ENCODE measurements around the gene LAX1.
"Not testable (repeated sequence)": the region's sequence is repeated elsewhere in the genome, so short reads cannot be mapped to it uniquely, and the experiment has no call there.

LAX1 gene

GRCh38 chr1:203769505-203770343, 4.7 kb downstream of the LAX1 start:
- DNase-seq (ENCODE audit: low read depth) = no peak

- DNase-seq (ENCODE audit: low read depth) = no peak
These were observed 6.9 kb downstream of the LAX1 start for GRCh38 chr1:203771901-203772301.

- DNase-seq (ENCODE audit: low read depth) = no peak
These were observed 7.9 kb downstream of the LAX1 start for GRCh38 chr1:203772836-203773235.

- DNase-seq (ENCODE audit: low read depth) = no peak
These were observed 11.7 kb downstream of the LAX1 start for GRCh38 chr1:203776636-203777035.

- no peak for DNase-seq (ENCODE audit: low read depth)
These were observed 12.6 kb downstream of the LAX1 start for GRCh38 chr1:203777596-203777995.

- DNase-seq (ENCODE audit: low read depth) = no peak
These were observed 13.2 kb downstream of the LAX1 start for GRCh38 chr1:203778146-203778545.

- DNase-seq (ENCODE audit: low read depth) = no peak
These were observed 13.8 kb downstream of the LAX1 start for GRCh38 chr1:203778789-203779188.

- no peak for DNase-seq (ENCODE audit: low read depth)
These were observed 17.0 kb downstream of the LAX1 start for GRCh38 chr1:203781962-203782361.

GRCh38 chr1:203789966-203790365, 25.0 kb downstream of the LAX1 start:
- no peak for DNase-seq (ENCODE audit: low read depth)

GRCh38 chr1:203791498-203791897, 26.5 kb downstream of the LAX1 start:
- no peak for DNase-seq (ENCODE audit: low read depth)

GRCh38 chr1:203792486-203792885, 27.5 kb downstream of the LAX1 start:
- no peak for DNase-seq (ENCODE audit: low read depth)

GRCh38 chr1:203793561-203793960, 28.6 kb downstream of the LAX1 start:
- DNase-seq (ENCODE audit: low read depth) = not testable (repeated sequence)

- no peak for DNase-seq (ENCODE audit: low read depth)
These were observed 29.9 kb downstream of the LAX1 start for GRCh38 chr1:203794764-203795440.

- DNase-seq (ENCODE audit: low read depth) = peak; percentile 95
These were observed 30.7 kb downstream of the LAX1 start, which contains the start of the genes ZBED6 and ZC3H11A for GRCh38 chr1:203795441-203796235. TSS of gene ZBED6 (plus strand) at chr1:203795623. CDS start at chr1:203797523, 1,900 bp downstream. TSS of gene ZC3H11A (plus strand) at chr1:203795623. CDS start at chr1:203817071, 21,448 bp downstream.

- DNase-seq (ENCODE audit: low read depth) = no peak
These were observed 31.2 kb downstream of the LAX1 start for GRCh38 chr1:203796236-203796605.

GRCh38 chr1:203797216-203797615, 32.2 kb downstream of the LAX1 start:
- DNase-seq (ENCODE audit: low read depth) = no peak

- no peak for DNase-seq (ENCODE audit: low read depth)
These were observed 33.1 kb downstream of the LAX1 start for GRCh38 chr1:203797948-203798655.

GRCh38 chr1:203799157-203799556, 34.2 kb downstream of the LAX1 start:
- no peak for DNase-seq (ENCODE audit: low read depth)

GRCh38 chr1:203799971-203800370, 35.0 kb downstream of the LAX1 start:
- no peak for DNase-seq (ENCODE audit: low read depth)

- no peak for DNase-seq (ENCODE audit: low read depth)
These were observed 40.7 kb downstream of the LAX1 start for GRCh38 chr1:203805689-203806088.

GRCh38 chr1:203807196-203807595, 42.2 kb downstream of the LAX1 start:
- no peak for DNase-seq (ENCODE audit: low read depth)

All from activated T-cell treated with anti-CD3 and anti-CD28 coated beads for 1 hour (primary cell).